HG03457 (cell line): ENCODE results near the gene ATG12.
"Not testable (repeated sequence)": the region's sequence is repeated elsewhere in the genome, so short reads cannot be mapped to it uniquely, and the experiment has no call there.

ENCODE experiments used
- ATAC-seq: cut with Tn5 transposase; IDR thresholded peaks from one replicate; pipeline ENCODE4 v1.9.1; 2021; ENCODE audit warnings: moderate number of reproducible peaks; ENCODE audit not compliant: unreplicated experiment

Gene ATG12

DNA sequence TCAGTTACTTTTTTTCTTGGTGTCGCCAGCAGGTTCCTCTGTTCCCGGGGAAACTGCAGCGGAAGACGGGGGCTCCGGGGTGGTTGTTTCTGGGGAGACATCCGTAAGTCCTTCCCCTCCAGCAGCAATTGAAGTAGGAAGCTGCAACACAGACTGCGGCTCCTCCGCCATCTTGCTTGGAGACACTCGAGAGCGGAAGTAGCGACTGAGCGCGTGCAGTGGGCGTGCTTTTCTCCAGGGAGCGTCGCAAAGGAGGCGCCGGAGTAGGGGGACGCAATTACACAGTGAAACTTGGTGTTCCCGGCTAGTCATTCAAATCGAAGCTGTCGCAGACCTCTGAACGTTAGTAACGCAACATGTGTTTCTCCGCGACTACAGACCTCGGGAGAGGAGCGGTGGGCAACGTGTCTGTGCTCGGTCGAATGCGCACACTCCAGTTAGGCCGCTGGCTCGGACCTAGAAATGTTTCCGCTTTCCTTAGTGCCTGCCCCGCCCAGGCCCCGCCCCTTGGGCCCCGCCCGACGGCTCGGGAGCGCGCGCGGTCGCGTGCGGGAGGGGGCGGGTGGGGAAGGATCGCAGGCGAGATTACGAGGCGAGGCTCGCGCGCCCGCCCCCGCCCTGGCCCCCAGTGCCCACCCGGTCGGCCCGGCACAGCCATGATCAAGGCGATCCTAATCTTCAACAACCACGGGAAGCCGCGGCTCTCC, at the start of gene ATG12, which contains the start of gene AP3S1:
Gene ATG12, minus strand, starts transcription at position 184 of the 707 bp plus-strand sequence. Its CDS starts 13 bp downstream, at position 171.
Gene AP3S1, plus strand, starts transcription at position 554 of the 707 bp plus-strand sequence. Its CDS starts 103 bp downstream, at position 657.
- peak; percentile 71 for ATAC-seq

DNA sequence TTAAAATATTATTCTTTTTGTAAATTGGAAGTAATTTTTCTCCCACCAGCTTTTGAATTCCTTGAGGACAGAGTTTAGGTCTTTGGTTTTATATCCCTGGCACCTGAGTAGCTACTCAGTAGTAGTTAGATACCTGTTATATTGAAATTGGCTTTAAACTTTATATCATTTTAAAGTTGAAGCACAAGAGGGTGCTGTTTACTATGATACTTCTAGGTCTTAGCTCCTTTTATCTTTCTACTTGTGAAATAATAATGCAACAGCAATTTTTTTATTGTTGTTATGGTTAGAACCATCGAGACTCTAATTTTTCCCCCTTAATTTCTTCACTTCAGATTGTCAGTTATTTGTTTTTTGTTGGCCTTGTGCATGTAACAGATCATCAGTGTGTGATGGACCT, 46.7 kb upstream of the ATG12 start:
- ATAC-seq, result no peak

DNA sequence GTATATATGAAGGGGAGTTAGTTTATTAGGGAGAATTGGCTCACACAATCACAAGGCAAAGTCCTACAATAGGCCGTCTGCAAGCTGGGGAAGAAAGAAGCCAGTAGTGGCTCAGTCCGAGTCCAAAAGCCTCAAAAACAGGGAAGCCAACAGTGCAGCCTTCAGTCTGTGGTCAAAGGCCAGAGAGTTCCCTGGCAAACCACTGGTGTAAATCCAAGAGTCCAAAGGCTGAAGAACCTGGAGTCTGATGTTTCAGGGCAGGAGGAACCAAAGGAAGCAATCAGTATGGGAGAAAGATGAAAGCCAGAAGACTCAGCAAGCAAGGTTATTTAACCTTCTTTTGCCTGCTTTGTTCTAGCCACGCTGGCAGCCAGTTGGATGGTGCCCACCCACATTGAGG, 43.8 kb upstream of the ATG12 start:
- not testable (repeated sequence) for ATAC-seq

DNA sequence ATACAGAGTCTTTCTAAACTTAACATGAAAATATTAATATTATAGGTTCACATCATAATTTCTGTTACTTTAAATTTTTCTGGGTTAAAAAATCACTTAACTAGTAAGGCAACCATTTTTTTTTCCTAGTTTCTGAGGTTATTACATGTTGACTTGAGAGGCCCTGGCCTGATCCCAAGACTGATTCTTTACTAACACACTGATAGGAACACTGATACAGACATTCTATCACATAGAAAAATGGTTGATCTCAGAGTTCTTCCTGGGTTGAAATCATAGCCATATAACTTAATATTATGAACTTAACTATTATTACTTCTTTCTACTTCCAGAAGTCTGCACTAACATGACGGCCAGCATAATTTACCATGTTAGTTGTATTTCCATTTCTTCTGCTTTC, 43.3 kb upstream of the ATG12 start:
- no peak for ATAC-seq

DNA sequence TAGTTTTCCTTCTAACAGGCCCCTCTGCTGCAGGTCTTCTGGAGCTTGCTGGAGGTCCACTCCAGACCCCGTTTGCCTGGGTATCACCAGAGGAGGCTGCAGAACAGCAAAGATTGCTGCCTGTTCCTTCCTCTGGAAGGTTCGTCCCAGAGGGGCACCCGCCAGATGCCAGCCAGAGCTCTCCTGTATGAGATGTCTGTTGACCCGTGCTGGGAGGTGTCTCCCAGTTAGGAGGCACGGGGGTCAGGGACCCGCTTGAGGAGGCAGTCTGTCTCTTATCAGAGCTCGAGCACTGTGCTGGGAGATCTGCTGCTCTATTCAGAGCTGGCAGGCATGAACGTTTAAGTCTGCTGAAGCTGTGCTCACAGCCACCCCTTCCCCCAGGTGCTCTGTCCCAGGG, 41.1 kb upstream of the ATG12 start:
- ATAC-seq, result not testable (repeated sequence)

DNA sequence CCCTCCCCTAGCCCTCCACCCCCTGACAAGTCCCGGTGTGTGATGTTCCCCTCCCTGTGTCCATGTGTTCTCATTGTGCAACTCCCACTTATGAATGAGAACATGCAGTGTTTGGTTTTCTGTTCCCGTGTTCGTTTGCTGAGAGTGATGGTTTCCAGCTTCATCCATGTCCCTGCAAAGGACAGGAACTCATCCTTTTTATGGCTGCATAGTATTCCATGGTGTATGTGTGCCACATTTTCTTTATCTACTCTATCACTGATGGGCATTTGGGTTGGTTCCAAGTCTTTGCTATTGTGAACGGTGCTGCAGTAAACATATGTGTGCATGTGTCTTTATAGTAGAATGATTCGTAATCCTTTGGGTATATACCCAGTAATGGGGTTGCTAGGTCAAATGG, 36.0 kb upstream of the ATG12 start:
- not testable (repeated sequence) for ATAC-seq

DNA sequence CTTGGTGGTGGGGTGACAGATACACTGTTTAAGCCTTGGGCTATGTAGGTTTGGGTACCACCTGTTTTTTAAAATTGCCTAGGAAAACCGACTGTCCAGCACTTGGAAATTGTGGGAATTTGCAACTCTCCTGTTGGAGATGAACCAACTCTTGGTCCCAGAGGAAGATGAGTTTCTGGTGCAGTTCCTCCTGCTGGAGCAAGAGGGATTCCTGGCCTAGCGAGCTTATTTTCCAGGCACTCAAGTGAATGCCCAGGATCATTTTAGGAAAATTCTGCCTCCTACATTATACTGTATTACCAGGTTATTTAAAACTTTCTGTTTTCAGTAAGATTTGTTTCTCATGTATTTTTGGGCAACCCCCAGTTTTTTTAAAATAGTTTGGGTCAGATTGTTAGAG, 34.1 kb upstream of the ATG12 start:
- ATAC-seq, result no peak

DNA sequence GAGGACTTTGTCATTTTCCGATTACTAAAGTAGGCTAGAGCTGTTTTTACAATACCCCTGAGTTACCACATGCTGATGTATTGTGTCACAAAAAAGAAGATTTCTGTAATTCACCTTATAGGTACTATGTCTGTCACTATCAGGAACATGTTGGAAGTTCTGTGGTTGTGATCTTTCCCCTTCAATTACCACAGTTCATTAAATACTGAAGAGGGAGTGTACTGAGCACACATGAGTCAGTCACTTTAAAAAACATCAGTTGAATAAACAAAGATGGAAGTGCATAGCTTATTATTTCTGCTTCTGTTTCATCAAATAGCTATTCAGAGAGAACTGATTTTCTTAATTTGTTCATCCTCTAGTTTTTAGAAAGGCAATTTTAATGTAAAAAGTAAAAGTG, 32.0 kb upstream of the ATG12 start:
- ATAC-seq, result no peak

DNA sequence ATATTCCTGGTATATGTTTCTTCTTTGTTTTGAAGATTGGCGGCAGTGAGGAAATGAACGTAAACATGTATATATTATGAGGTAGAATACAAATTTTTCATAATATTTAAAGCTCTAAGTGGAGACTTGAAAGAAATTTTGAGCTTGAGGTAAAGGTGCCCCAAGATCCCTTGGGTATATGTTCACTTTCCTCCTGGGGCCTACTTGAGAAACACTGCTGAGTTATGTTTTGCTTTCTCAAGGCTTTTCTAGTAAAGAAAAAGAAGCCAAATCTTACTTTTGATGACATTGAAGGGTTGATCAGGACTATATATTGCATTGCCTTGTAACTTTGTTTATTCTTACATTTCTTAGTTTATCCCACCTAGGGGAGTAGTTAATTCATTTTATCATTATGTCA, 31.1 kb upstream of the ATG12 start:
- ATAC-seq, result no peak

DNA sequence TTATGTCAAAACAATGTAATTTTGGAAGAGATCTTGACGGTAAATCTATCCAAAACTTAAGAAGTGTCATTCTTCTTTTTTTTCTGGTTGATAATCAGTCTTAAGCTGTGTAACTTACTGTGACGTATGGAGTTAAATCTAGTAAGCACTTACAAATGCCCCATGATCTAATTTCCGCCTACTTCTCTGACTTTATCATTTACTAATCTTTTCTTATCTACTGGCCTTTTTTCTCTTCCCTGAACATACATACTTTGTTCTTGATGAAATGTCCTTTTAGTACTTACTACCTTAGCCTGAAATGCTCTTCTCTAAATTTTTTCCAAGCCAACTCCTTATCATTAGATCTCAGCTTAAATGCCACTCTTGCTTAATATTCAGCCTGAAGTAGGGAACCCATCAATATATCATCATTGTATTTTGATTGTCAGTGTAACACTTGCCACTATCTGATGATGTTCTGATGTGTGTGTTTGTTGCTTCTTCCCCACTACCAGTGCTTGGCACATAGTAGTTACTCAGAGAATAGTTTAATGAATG, 28.0 kb upstream of the ATG12 start:
- ATAC-seq, result no peak

DNA sequence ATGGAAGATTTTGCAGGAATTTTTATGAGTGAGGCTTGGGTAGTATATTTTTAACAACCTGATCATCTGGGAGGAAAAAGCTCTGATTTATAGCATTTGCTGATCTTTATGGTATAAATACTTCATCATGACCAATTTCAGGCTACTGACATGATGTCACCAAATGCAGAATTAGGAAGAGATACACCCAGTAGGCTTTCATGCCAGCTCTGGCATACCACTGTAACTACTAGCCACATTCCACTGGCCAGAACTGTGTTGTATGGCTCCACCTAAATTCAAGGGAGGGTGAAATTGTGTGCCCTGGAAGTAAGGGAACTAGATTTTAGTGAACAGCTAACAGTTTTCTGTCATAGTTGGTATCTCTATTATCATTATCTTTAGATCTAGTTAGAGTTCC, 18.0 kb upstream of the ATG12 start:
- ATAC-seq, result no peak

DNA sequence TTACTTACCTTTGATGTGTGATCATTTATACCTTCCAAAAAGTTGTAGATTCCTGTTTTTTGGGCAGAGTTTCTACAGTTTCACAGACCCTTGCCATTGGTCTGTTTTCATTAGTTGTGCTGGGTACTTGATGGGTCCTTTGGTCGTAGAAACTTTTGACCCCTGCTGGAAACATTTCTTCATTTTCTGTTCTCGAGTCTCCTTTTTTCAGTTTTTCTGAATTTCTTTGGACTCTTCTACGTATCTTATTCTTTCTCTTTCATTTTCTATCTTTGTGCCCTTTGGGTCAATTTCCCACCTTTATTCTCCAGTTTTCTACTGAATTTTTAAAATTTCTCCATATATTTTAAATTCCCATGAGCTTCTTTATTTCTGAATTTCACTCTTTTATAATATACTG, 17.0 kb upstream of the ATG12 start:
- no peak for ATAC-seq

DNA sequence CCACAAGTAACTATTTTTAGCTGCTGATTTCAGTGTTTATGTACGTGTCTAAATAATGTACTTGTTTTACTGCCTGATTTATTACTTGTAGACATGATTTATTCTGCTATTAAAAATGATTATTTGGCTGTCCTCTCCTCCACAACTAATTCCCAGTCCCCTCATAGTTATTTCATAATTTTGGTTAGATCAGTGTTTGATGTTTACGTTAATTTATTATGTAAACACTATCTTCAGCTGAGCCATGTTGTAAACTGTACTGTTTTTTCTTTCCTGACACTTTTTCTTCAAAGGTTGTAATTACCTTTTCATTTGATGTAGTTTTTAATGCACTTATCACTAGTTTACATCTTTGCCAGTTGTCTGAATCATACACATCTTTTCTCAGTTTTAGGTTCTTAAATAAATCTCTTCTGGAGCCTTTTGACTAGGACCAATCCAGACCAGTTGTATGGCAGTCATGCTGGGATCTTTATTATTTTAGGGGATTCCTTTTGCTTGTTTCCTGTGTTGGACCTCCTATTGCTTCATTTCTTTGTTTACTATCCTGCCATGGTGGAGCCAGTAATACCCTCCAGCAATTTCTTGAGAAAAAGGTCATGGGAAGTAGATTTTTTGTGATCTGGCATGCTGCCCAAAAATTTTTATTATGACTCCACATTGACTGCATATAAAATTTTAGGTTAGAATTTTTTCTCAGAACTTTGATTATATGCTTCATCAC, 16.4 kb upstream of the ATG12 start:
- ATAC-seq, result no peak

DNA sequence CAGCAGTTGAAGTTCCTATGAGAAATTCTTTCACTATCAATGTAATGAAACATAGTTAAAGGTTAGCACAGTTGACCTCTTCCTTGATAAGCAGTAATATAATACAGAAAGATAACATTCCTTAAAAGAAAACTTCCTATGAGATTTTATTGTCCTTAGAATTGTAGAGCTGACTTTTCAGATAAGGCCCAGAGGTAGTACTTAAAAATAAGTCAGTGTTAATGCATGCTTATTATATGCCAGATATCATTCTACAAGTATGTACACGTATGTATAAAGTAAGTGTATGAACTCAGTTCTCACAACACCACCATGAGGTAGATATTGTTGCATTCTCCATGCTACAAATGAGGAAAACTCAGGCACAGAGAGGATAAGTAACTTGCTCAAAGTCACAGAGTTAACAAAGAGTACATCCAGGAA, 15.7 kb upstream of the ATG12 start:
- no peak for ATAC-seq

DNA sequence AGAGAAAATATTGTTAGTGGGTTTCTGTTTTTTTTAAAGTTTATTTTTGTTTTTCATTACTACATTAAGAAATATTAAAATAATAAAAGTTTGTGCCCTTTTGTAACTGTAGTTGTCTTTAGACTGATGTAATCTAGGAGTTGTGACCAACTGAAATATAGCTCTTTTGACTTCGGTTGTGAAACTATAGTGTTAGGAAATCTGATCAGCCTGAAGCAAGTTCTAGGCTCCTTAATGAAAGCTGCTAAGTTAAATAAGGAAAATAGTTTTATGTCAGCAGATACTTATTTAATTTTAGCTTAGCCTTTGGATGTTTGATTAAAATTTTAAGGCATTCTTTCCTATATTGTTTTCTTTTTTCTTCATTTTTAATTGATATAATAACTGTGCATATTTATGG, 14.6 kb upstream of the ATG12 start:
- no peak for ATAC-seq

DNA sequence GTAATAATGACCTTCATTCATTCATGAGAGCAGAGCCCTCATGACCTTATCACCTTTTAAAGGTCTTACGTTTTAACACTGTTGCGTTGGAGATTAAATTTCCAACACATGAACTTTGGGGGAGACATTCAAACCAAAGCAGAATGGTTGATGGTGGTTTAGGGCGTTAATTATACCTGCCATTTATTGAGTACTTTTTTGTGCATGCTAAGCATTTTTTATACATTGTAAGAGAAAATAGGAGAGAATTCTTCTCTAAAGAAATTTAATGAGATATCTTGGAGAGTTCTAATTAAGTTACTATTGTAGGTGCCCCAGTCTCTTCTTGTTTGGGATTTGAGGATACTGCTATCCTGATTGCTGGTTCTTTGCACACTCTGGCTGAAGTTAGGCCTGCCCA, 12.8 kb upstream of the ATG12 start:
- ATAC-seq, result no peak

DNA sequence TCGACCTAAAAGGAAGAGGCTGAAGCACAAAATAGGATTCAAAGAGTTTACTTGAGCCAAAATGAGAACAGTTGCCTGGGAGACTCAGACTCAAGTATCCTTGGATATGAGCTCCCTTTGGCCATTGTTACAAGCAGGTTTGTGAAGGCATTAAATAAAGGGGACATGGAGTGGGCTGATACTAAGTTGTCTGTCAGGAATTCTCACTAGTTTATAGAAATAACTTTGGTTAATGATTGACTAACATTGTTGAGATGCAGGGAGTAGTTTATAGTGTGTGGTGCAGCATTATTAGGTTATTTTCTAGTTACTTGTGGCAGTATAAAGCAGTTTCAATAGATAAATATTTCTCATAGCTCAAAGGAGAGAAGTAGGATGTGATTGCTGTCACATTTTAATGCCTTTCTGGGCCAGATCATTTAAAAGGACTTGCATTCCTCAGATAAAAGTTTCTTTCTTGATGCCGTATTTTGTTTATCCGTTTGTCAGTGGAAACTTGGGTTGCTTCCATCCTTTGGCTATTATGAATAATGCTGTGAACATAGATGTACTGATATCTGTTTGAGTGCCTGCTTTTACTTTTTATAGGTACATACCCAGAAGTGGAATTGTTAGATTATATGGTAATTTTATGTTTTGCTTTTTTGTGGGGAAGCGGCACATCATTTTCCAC, 9.5 kb upstream of the ATG12 start:
- ATAC-seq, result no peak

DNA sequence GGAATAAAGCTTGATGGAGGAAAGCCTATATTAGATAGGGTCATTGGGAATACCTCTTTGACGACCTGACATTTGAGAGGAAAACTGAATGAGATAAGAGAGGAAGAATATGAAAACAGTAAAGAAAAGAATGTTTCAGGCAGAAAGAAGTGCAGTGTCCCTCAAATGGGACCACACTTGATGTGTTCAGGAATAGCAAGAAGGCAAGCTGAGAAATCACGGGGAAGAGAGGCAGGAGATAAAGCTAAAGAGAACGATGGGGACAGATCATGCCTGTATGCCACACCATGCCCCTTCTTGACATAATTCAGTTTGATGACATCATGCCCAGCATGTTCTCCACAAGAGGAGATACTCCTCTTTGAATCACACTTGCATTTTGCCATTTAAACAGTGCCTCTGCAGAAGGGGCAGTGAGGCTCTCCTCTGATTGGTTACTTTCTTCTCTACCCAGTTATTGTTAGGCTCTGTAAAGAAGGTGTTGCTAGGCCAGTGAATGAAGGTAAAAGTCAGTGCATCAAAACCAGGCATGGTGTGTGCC, 8.0 kb upstream of the ATG12 start:
- no peak for ATAC-seq

DNA sequence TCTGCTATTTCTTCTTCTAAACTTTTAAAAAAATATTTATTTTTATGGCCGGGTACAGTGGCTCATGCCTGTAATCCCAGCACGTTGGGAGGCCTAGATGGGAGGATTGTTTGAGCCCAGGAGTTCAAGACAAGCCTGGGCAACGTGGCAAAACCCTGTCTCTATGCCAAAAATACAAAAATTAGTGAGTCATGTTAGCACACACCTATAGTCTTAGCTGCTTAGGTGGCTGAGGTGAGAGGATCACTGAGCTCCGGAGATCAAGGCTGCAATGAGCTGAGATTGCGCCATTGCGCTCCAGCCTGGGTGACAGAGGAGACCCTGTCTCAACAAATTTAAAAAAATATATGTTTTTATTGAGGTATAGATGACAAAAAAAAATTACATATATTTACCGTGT, 5.9 kb upstream of the ATG12 start:
- ATAC-seq, result no peak

DNA sequence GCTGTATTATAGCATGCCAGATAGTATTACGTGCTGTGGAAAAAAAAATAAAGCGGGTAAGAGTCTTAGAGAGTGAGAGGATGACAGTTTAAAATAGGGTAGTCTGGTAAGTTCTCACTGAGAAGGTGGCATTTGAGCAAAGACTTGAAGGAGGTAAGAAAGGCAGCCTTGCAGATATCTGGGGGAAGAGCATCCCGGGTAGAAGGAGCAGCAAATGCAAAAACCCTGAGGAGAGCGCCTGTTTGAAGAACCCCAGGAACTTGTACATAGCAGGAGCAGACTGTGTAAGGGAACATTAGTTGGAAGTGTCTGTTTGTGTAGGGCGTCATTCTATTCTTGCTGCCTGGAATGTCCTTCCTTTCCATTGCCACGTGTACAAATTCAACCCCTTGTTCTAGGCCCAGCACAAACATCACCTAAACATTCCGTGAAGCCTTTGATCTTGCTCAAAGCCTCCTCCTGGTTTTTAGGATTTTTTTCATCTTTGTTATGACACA, 3.0 kb upstream of the ATG12 start:
- ATAC-seq, result no peak

DNA sequence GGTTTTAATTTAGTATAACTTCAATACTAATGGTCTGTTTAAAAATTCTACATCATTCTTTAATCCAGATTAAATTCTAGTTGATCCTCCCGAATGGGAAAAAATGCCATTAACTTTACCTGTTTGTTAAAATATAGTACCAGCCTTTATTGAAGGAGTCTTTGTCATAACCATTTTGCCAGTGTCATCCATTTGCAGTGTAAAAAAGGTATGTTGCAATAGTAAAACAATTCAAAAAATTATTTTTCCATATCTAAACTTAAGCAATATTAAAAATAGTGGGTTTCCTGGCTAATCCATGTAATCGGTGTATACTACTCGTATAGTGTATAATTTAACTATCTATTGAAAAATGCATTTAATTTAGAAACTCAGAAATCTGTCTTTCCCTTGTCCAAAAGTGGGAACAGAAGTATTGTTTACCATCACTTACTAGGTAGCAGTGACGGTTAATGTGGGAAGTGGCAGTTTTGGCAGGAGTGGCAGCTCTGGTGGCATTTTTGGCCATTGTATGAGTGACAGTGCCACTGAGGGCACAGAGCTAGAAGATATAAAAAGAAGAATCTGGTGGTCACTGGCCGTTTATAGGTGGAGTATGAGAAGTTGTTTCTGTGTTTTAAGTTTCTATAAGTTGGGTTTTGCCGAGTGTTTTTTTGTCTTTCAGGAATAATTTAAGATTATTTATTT, 2.2 kb upstream of the ATG12 start:
- no peak for ATAC-seq
